GM21447 (cell line): ENCODE measurements around the gene PSTPIP2.
"Not testable (repeated sequence)": the region's sequence is repeated elsewhere in the genome, so short reads cannot be mapped to it uniquely, and the experiment has no call there.

Experiments used
- ATAC-seq: cut with Tn5 transposase; IDR thresholded peaks from one replicate; pipeline ENCODE4 v1.9.1; 2021; ENCODE audit not compliant: unreplicated experiment

Gene PSTPIP2, protein sequence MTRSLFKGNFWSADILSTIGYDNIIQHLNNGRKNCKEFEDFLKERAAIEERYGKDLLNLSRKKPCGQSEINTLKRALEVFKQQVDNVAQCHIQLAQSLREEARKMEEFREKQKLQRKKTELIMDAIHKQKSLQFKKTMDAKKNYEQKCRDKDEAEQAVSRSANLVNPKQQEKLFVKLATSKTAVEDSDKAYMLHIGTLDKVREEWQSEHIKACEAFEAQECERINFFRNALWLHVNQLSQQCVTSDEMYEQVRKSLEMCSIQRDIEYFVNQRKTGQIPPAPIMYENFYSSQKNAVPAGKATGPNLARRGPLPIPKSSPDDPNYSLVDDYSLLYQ

DNA sequence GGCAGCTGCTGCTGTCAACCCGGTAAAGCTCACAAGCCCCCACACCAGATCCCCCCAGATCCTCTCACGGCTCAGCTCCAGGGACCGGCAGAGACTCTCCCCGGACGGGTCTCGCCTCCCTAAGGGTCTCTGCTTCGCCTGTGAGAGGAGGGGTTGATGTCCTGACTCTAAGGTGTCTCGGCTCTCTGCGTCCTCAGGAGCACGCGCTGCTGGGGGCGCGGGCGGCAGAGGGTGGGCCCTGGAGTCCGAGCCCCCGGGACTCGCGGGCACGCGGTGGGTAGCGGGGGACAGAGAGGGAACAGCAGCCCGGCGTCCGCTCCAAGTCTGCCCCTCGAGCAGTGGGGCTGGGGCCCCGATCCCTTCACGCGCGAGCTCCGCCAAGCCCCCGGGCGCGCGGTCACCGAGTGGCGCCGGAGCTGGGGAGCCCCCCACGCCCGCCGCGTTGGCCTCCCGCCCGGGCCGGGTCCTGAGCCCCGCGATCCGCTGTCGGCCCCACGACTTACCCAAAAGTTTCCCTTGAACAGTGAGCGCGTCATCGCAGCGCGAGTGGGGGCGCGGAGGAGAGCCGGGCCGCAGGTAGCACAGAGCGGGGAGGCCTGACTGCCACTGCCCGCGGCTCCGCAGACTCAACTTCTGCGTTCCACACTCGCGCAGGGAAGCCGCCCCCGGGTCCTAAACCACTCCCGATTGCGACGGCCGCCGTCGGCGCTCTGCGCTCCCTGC is at the start of gene PSTPIP2:
PSTPIP2 (minus strand) TSS at position 608 of the 723 bp plus-strand sequence; CDS start at position 536, 72 bp downstream.
- peak; percentile 58 for ATAC-seq

DNA sequence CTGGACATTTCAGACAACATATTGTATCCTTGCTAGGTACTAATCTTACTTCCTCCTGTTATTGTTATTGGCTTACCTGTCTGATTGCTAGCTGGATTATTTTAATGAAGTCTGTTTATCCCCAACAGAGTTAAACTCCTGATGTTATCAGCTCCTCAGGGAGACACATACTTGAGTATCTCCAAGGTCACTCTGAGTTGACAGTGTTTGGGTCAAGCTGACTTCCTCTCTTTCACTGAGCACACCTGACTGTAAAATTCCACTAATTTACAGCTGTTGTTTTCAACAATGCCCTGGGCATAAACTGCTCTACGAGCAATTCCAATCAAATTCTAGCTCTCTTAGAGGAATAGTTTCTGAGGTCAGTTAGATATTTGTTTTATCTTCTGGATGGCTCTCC is 41.7 kb upstream of the PSTPIP2 start:
- no peak for ATAC-seq

DNA sequence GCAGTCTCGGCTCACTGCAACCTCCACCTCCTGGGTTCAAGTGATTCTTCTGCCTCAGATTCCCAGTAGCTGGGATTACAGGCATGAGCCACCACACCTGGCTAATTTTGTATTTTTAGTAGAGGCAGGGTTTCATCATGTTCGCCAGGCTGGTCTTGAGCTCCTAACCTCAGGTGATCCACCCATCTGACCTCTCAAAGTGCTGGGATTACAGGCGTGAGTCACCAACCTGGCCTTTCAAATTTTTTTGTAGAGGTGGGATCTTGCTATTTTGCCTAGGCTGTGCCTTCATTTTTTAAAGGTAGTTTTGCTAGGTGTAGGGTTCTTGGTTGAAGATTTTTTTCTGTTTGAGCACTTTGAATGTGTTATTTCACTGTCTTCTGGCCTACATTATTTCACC is 38.3 kb upstream of the PSTPIP2 start:
- ATAC-seq: no peak

DNA sequence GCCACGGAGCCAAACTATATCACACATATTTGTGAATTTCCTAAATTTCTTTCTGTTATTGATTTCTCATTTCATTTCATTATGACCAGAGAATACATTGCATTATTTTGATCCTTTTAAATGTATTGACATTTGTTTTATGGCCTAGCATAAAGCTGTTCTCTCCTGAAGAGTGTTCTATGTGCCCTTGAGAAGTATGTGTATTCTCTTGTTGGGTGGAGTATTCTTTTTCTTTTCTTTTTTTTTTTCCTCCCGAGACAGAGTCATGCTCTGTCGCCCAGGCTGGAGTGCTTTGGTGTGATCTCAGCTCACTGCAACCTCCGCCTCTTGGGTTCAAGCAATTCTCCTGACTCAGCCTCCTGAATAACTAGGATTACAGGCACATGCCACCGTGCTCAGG is 37.3 kb upstream of the PSTPIP2 start:
- ATAC-seq: no peak

DNA sequence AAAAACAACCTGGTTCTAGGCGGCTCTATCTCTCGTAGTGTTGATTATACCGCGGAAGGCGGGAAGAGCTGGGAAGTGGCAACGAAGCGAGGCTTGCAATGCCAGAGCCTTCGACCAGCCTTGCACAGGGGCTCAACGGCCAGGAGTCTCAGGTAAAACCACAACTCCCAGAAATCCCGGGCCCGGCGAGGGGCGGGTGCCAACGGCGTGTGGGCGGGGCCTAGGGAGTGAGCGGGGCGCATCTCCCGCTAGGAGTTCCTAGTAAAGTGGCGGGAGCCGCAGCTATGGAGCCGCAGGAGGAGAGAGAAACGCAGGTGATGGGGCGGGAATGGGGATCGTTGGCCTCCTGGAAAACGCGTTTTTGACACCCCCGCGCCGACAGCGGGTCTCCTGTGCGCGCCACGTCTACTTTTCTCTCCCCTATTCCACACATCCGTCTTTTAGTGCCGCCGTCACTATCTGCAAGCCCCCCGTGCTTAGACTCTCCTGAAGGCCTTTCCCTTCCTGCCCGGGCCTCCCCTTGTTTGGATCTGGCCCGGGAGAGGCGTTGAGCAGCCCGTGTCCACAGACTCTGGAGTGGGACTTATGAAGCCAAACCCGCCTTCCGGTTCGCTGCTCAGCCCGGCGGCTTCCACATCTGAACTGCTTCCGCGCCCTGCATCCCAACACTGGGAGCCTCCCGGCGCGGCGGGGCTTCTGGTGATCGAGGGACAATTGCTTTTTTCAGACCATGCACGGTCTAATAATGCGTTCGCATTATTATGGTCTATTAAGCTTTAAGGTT is 32.3 kb upstream of the PSTPIP2 start, which contains the start of gene HAUS1:
HAUS1 (plus strand) TSS at position 258 of the 784 bp plus-strand sequence; CDS start at position 285, 27 bp downstream.
- ATAC-seq: peak; percentile 95

DNA sequence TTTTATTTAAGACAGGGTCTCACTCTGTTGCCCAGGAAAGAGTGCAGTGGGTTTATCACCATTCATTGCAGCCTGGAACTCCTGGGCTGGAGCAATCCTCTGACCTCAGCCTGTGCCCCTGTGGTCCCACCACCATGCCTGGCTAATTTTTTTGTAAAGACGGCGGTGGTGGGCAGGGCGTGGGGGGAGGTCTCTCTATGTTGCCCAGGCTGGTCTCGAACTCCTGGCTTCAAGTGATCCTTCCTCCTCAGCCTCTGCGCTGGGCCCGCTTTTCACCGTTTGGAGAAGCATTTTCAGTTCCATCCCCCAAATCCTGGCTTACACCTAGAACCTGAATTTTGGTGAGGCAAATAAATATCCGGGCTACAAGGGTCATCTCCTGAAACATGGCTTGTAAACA is 27.4 kb upstream of the PSTPIP2 start:
- no peak for ATAC-seq

DNA sequence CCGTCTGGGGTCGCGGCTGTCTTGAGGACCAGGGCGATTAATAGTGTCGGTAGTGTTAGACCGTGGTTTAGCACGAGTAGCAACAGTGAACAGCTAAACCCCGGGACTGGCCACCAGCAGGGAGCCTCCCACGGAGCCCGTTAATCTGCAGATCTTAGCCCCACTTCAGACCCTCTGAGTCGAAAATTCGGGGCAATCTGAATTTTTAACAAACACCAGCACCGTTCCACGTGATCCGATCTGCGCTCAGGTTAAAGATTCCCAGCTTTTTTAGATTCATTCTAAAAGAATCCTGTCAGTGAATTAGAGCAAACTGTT is 26.5 kb upstream of the PSTPIP2 start:
- ATAC-seq: no peak

DNA sequence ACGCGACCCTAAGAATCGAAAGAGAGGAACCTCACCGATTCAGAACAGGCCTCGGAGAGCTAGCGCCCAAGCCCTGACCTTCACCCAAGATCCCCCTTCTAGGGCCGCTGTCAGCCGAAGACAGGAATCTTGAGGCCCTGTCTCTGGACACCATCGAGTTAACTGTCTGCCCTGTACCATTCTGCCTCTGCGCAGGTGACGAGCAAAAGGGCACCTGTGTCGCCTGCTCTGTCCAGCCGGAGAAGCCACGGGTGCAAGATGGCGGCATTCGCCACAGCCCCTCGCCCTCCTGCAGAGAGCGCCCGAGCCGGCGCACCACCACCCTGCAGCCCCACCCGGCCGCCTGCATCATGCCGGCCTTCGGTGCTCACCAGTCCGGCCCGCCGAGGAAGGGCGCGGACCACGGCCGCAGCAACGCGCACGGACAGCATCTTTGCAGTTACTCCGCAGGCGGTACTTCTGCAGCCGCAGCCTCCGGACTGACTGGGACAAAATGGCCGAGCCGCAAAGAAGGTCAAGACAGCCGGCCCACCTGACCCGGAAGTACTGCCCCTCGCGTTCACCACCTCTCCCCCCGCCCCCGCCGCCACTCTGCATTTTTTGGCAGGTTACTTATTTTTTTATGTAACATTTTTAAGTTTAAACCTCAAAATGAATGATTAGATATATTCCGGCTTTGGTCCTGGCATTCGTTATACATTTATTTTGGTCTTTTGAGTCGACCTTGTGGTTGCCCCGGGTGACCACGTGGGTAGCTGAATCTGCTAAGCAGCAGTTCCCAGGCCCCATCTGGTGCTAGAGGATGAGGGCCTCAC is 25.9 kb upstream of the PSTPIP2 start, which contains the start of gene ATP5F1A:
ATP5F1A (minus strand) TSS at position 496 of the 815 bp plus-strand sequence; CDS start at position 431, 65 bp downstream.
- ATAC-seq: peak; percentile 79

DNA sequence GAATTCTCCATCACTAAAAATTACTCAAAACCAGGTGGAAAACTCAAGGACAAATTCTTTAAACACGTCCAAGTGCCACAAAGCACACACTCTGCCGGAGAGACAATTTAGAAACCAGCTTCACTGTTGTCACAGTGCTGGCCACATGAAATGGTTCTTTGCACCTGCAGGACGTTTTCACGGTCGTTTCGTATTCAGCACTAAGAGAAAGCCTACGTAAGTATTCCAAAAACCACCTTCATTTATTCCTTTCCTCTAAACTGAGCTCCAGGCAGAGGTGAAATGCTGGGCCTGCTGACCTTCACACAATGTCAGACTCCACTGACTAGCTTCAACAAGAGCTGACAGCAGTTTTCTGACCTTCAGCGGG is 25.4 kb upstream of the PSTPIP2 start:
- peak; percentile 34 for ATAC-seq

DNA sequence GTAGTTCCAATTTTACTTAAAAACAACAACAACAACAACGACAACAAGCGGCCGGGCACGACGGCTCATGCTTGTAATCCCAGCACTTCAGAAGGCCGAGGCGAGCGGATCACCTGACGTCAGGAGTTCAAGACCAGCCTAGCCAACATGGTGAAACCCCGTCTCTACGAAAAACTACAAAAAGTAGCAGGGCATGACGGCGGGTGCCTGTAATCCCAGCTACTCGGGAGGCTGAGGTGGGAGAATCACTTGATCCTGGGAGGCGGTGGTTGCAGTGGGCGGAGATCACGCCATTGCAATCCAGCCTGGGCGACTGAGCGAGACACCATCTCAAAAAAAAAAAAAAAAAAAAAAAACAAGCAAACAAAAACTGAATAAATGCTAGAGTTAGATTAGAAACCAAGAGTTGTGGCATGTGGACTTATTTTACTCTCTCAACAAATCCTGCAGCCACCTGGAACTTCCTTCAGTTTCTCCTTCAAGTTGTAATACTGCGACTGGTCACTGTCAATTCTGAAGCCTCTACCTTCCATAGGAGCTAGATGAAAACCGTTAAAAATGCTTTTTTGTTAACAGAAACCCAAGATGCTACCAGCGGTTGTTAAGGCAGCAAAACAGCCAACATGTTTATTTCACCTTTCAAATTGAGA is 24.7 kb upstream of the PSTPIP2 start:
- ATAC-seq: no peak

DNA sequence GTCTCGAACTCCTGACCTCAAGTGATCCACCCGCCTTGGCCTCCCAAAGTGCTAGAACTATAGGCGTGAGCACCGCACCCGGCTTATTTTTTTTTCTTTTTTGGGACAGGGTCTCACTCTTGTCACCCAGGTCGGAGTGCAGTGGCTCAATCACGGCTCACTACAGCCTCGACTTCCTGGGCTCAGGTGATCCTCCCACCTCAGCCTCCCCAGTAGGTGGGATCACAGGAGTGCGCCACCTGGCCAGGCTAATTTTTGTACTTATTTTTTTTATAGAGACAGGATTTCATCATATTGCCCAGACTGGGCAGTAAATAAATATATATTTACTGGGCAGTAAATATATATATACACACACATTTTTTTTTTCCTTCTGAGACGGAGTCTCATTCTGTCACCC is 23.5 kb upstream of the PSTPIP2 start:
- no peak for ATAC-seq

DNA sequence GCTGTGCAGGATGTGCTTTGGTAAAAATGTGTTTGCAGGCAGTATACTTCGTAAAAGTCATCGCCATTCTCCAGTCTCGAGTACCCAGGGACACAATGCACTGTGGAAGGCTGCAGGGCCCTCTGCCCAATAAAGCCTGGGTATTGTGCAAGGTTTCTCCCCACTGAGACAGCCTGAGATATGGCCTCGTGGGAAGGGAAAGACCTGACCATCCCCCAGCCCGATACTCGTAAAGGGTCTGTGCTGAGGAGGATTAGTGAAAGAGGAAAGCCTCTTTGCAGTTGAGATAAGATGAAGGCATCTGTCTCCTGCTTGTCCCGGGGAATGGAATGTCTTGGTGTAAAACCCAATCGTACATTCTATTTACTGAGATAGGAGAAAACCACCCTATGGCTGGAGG is 16.4 kb upstream of the PSTPIP2 start:
- ATAC-seq: not testable (repeated sequence)

DNA sequence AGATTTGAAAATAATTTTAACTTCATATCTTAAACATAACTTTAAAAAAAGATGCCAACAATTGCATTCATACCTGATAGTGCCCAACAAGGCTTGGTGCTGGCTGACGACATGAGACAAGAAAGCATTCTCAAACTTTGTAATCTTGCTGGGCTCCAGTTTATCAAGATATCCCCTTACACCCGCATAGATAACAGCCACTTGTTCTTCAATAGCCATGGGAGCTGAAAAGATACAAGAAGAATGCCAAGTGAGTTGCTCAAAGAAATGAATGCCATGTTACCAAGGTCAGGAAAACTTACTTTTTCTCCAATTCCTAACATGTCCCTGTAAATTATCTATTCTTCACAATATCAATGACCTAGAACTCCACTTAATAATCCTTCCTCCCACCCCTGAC is 12.4 kb upstream of the PSTPIP2 start:
- ATAC-seq: no peak

DNA sequence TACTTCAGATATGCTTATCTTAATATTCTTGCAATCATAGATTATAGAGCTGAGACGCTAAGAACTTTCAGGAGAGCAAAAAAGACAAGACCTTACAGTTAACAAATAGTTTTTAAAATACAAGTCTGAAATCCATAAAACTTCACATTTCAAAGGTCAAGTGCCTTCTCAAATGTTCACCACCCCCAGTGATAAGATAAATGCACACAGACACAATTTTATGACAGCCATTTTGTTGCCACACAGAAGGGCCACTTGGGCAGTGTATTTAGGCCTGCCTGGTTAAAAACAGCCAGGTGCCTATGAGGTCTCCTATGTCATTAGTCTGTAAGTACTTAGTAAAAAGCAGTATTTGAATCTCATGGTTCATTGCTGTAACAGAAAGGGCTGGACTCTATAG is 8.1 kb upstream of the PSTPIP2 start:
- ATAC-seq: no peak

DNA sequence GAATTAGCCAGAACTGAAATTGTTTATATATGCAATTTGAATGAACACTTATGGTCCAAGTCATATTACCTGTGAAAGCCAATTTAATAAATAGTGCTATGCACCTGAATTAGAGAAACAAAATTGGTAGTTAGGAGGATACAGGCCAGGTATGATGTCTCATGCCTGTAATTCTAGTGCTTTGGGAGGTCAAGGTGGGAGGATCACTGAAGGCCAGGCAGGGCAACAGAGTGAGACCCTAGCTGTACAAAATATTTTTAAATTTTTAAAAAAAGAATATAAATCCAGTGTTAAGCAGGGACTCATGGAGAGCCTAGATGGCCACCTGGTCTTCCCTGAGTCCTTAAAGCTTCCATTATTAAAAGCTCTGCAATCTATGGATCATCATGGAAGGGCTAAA is 7.3 kb upstream of the PSTPIP2 start:
- no peak for ATAC-seq

DNA sequence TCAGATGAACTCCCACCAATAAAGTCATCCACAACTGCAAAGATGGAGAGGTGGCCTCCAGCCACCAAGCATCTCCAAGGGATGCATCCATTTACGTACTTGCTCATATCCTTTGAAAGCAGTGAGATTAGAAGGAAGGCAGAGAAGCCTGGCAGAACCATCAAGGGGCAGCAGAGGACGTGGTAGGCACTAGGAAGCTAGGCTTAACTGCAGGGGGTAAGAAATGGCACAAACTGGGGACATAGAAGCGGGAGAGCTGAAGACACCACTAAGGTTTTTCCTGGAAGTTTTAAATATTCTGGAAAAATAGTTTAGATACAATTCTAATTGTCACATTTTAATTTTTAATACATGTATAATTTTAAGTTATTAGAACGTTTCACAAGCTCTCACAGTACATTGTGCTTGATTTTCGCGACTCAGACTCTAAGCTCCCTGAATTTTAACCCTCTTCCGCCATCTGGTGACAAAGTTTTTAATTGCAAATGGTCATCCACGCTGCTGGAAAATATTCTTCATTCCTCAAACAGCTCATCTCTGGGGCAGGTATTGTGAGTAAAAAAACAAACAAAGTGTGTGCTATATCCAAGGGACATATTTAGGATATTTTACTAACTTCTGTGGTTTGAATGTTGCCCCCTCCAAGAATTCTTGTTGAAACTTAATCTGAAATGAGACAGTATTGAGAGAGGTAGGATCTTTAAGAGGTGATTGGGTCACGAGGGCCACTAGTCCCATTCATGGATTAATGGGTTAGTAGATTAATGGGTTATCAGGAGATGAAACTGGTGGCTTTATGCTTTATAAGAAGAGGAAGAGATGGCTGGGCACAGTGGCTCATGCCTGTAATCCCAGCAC is 1.6 kb upstream of the PSTPIP2 start:
- no peak for ATAC-seq

DNA sequence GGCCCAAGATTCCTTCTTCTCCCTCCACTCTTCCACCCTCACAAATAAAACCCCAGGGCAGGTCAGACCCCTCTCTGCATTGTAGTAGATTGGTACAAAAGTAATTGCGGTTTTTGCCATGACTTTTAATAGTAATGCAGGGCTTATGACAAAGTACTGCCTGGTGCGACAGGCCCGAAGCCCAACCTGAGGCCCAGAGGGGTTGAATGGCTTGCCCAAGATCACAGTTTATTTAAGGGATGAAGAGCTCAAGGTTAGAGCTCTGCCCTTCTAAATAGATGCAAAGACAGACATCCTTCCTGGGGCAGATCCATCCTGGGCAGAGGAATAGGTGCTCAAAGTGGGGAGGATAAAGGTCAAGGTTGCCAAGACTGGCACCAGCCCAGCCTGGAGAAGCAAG is 899 bp upstream of the PSTPIP2 start:
- ATAC-seq: no peak

DNA sequence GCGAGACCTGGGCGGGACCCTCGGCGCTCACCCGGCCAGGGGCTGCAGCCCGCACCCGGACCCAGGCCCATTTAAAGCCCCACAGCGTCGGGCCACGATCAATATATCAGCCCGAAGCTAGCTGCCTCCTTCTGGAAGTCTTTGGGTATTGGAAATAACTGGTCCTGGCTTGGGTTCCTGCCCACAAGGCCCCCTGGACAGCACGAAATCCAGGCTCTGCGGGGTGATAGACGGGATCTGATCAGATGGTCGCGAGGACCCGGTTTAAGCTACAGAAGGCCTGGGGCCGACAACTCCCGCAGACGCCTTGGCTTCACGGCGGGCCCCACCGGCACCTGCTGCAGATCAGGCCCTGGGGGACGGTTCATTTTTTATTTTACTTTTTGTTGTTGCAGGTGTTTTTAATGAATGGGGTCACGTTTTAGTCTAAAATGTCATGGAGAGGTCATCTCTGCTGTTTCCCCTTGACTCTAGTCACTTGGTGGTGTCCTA is 362 bp upstream of the PSTPIP2 start:
- no peak for ATAC-seq
